ENCODE results near the gene NXN.
"Not testable (repeated sequence)": the region's sequence is repeated elsewhere in the genome, so short reads cannot be mapped to it uniquely, and the experiment has no call there.

The NXN gene

DNA sequence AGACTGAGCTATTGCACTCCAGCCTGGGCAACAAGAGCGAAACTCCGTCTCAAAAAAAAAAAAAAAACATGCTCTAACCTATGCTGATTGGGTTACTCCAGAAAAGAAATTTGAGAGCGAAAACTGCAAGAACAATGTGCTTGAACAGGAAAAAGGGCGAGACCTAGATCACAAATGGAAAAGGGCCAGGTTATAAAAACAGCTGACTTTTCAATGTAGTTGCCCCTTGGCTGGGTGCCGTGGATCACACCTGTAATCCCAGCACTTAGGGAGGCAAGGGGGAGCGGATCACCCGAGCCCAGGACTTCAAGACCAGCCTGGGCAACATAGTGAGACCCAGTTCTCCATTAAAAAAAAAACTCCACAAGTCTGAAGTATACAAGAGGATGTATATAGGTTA lies 148.6 kb downstream of the NXN start:
- H3K27me3 ChIP-seq (ENCODE audit: insufficient read depth, poor library complexity, severe bottlenecking): no peaks in the 10 kb centered on the region
- no peak for DNase-seq (ENCODE audit: low read depth in 1 of 2, low spot score in 1 of 2)
- no peak overlapping the region for H3K27ac ChIP-seq (replicated peaks)
- no peak overlapping the region for H3K4me3 ChIP-seq (replicated peaks; ENCODE audit: insufficient read depth, low read length)
- TF ChIP-seq SPI1 (IDR thresholded peaks at IDR 0.05; ENCODE audit: borderline replicate concordance, low read depth) (no peak), GABPA (IDR thresholded peaks at IDR 0.05; ENCODE audit: low read depth) (no peak), POLR2AphosphoS5 (IDR thresholded peaks at IDR 0.05; ENCODE audit: low read depth) (no peak)
- TF ChIP-seq, protein P1, sequence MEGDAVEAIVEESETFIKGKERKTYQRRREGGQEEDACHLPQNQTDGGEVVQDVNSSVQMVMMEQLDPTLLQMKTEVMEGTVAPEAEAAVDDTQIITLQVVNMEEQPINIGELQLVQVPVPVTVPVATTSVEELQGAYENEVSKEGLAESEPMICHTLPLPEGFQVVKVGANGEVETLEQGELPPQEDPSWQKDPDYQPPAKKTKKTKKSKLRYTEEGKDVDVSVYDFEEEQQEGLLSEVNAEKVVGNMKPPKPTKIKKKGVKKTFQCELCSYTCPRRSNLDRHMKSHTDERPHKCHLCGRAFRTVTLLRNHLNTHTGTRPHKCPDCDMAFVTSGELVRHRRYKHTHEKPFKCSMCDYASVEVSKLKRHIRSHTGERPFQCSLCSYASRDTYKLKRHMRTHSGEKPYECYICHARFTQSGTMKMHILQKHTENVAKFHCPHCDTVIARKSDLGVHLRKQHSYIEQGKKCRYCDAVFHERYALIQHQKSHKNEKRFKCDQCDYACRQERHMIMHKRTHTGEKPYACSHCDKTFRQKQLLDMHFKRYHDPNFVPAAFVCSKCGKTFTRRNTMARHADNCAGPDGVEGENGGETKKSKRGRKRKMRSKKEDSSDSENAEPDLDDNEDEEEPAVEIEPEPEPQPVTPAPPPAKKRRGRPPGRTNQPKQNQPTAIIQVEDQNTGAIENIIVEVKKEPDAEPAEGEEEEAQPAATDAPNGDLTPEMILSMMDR (IDR thresholded peaks at IDR 0.05; ENCODE audit: insufficient read depth, low read length): no peak
- TF ChIP-seq, protein P2, sequence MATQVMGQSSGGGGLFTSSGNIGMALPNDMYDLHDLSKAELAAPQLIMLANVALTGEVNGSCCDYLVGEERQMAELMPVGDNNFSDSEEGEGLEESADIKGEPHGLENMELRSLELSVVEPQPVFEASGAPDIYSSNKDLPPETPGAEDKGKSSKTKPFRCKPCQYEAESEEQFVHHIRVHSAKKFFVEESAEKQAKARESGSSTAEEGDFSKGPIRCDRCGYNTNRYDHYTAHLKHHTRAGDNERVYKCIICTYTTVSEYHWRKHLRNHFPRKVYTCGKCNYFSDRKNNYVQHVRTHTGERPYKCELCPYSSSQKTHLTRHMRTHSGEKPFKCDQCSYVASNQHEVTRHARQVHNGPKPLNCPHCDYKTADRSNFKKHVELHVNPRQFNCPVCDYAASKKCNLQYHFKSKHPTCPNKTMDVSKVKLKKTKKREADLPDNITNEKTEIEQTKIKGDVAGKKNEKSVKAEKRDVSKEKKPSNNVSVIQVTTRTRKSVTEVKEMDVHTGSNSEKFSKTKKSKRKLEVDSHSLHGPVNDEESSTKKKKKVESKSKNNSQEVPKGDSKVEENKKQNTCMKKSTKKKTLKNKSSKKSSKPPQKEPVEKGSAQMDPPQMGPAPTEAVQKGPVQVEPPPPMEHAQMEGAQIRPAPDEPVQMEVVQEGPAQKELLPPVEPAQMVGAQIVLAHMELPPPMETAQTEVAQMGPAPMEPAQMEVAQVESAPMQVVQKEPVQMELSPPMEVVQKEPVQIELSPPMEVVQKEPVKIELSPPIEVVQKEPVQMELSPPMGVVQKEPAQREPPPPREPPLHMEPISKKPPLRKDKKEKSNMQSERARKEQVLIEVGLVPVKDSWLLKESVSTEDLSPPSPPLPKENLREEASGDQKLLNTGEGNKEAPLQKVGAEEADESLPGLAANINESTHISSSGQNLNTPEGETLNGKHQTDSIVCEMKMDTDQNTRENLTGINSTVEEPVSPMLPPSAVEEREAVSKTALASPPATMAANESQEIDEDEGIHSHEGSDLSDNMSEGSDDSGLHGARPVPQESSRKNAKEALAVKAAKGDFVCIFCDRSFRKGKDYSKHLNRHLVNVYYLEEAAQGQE (IDR thresholded peaks at IDR 0.05; ENCODE audit: insufficient replicate concordance, low read depth): no peak

DNA sequence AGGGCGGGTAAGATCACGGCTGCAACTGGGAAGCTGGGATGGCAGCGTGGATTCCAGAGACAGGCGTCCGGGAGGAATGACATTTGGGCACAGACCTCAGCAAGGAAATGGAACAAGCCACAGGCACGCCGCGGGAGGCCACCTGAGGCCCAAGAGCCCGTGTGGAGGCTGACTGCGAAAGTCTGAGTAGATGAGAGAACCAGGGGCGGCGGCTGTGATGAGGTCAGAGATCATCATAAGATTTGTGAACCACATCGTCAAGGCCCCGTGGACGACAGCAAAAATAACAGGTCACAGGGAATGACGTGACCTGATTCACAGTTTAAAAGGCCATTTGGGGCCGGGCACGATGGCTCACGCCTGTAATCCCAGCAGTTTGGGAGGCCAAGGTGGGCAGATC lies 149.2 kb downstream of the NXN start:
- Histone ChIP-seq H3K27ac (replicated peaks) (no peak overlapping the region), H3K27me3 (ENCODE audit: insufficient read depth, poor library complexity, severe bottlenecking) (no peaks in the 10 kb centered on the region), H3K4me3 (replicated peaks; ENCODE audit: insufficient read depth, low read length) (no peak overlapping the region)
- TF ChIP-seq, protein P2 (IDR thresholded peaks at IDR 0.05; ENCODE audit: insufficient replicate concordance, low read depth): no peak
- no peak for TF ChIP-seq POLR2AphosphoS5 (IDR thresholded peaks at IDR 0.05; ENCODE audit: low read depth)
- TF ChIP-seq GABPA (IDR thresholded peaks at IDR 0.05; ENCODE audit: low read depth): no peak
- TF ChIP-seq, protein P1 (IDR thresholded peaks at IDR 0.05; ENCODE audit: insufficient read depth, low read length): no peak
- TF ChIP-seq SPI1 (IDR thresholded peaks at IDR 0.05; ENCODE audit: borderline replicate concordance, low read depth): no peak
- DNase-seq (ENCODE audit: low read depth in 1 of 2, low spot score in 1 of 2): no peak

DNA sequence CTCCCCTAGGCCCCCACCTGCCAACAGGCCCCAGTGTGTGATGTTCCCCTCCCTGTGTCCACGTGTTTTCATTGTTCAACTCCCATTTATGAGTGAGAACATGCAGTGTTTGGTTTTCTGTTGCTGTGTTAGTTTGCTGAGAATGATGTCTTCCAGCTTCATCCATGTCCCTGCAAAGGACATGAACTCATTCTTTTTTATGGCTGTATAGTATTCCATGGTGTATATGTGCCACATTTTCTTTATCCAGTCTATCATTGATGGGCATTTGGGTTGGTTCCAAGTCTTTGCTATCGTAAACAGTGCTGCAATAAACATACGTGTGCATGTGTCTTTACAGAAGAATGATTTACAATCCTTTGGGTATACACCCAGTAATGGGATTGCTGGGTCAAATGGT lies 150.0 kb downstream of the NXN start:
- DNase-seq (ENCODE audit: low read depth in 1 of 2, low spot score in 1 of 2); H3K4me3 ChIP-seq (replicated peaks; ENCODE audit: insufficient read depth, low read length); H3K27me3 ChIP-seq (ENCODE audit: insufficient read depth, poor library complexity, severe bottlenecking); H3K27ac ChIP-seq (replicated peaks): not testable (repeated sequence)

DNA sequence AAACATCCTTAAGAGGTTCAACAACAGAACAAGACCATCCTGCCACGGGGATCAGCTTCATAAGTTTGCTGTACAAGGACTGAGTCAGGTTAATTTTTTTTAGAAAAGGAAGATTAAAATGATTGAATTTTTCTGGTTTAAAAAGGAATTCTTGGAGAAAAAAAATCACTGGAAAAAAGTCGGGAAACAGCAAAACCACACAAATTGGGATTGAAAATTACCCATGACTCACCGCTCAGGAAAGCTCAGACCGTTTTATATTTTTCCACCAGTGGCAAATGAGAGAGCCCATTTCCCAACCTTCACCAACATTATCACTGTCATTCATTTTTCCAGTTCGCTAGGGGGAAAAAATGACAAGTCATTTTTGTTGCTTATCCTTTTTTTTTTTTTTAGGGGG lies 150.8 kb downstream of the NXN start:
- Histone ChIP-seq H3K27ac (replicated peaks) (no peak overlapping the region), H3K27me3 (ENCODE audit: insufficient read depth, poor library complexity, severe bottlenecking) (no peaks in the 10 kb centered on the region), H3K4me3 (replicated peaks; ENCODE audit: insufficient read depth, low read length) (no peak overlapping the region)
- DNase-seq (ENCODE audit: low read depth in 1 of 2, low spot score in 1 of 2): no peak
- TF ChIP-seq POLR2AphosphoS5 (IDR thresholded peaks at IDR 0.05; ENCODE audit: low read depth): no peak
- TF ChIP-seq SPI1 (IDR thresholded peaks at IDR 0.05; ENCODE audit: borderline replicate concordance, low read depth): no peak
- TF ChIP-seq, protein P2 (IDR thresholded peaks at IDR 0.05; ENCODE audit: insufficient replicate concordance, low read depth): no peak
- TF ChIP-seq GABPA (IDR thresholded peaks at IDR 0.05; ENCODE audit: low read depth): no peak
- TF ChIP-seq, protein P1 (IDR thresholded peaks at IDR 0.05; ENCODE audit: insufficient read depth, low read length): no peak

Measured in HL-60 (cell line).